ENCODE data around the gene CD81. TPM values are rescaled to one million over a fixed set of nuclear protein-coding genes. Genes with fewer than 3 reads are reported as not detected.

The CD81 gene
- total RNA-seq, 1 donor from 2014 or later = 441 TPM

- H3K4me3 Mint-ChIP-seq (ENCODE audit: unreplicated experiment) = no peak overlapping the region
- no peak for TF ChIP-seq CTCF (IDR thresholded peaks at IDR 0.05)
- H3K27me3 Mint-ChIP-seq (ENCODE audit: low read depth) = no peaks in the 10 kb centered on the region
- no peaks in the 10 kb centered on the region for H3K4me1 Mint-ChIP-seq (ENCODE audit: low read depth)
- no peaks in the 10 kb centered on the region for H3K36me3 Mint-ChIP-seq (ENCODE audit: low read depth)
- no peaks in the 10 kb centered on the region for H3K9me3 Mint-ChIP-seq (ENCODE audit: low read depth)
- no peak for DNase-seq (ENCODE audit: low spot score)
- H3K27ac Mint-ChIP-seq (ENCODE audit: unreplicated experiment) = no peak overlapping the region
These were observed 38.1 kb downstream of the CD81 start for GRCh38 chr11:2415171-2415570.

DNA sequence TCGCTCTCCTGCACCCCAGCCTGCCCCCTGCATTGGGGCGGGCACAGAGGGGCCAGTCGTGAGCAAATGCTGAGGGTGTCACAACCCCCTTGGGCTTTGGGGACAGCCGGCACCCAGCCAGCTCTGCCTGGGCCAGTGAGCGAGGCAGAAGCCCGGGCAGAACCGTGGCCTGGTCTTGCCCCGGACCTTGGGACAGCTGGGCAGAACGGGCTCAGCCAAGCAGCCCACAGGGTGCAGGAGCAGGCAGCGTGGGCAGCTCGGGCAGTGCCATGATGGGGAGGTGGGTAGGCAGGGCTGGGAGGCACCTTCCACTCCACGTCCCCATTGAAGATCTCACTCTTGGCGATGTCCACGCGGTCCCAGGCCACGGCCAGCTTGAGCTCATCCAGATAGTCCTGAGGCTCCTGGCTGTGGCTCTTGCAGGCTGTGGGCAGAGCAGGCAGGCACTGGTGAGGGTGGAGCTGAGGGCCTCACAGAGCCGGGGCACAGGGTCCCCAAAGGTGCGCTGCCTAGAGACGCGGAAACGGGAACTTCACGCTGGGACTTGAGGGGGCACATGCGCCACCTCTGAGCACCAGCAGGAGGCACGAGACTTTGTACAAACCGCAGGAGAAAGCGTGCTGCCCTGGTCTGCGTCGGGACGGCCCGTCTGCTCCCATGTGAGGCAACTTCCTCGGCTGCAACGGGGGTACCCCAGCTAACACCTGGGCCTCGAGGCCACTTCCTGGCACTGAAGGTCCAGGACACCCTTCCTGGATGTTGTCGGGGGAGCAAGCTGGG lies 38.7 kb downstream of the CD81 start:
- Mint-ChIP-seq H3K4me3 (ENCODE audit: unreplicated experiment) (no peak overlapping the region), H3K27ac (ENCODE audit: unreplicated experiment) (no peak overlapping the region), H3K4me1 (ENCODE audit: low read depth) (no peaks in the 10 kb centered on the region), H3K9me3 (ENCODE audit: low read depth) (no peaks in the 10 kb centered on the region), H3K36me3 (ENCODE audit: low read depth) (no peaks in the 10 kb centered on the region), H3K27me3 (ENCODE audit: low read depth) (no peaks in the 10 kb centered on the region)
- no peak for TF ChIP-seq CTCF (IDR thresholded peaks at IDR 0.05)
- no peak for DNase-seq (ENCODE audit: low spot score)

- H3K4me3 Mint-ChIP-seq (ENCODE audit: unreplicated experiment) = no peak overlapping the region
- H3K36me3 Mint-ChIP-seq (ENCODE audit: low read depth) = no peaks in the 10 kb centered on the region
- H3K9me3 Mint-ChIP-seq (ENCODE audit: low read depth) = no peaks in the 10 kb centered on the region
- H3K27me3 Mint-ChIP-seq (ENCODE audit: low read depth) = no peaks in the 10 kb centered on the region
- no peak for TF ChIP-seq CTCF (IDR thresholded peaks at IDR 0.05)
- no peak overlapping the region for H3K27ac Mint-ChIP-seq (ENCODE audit: unreplicated experiment)
- H3K4me1 Mint-ChIP-seq (ENCODE audit: low read depth) = no peaks in the 10 kb centered on the region
- DNase-seq (ENCODE audit: low spot score) = no peak
These were observed 39.7 kb downstream of the CD81 start for GRCh38 chr11:2416765-2417164.

DNA sequence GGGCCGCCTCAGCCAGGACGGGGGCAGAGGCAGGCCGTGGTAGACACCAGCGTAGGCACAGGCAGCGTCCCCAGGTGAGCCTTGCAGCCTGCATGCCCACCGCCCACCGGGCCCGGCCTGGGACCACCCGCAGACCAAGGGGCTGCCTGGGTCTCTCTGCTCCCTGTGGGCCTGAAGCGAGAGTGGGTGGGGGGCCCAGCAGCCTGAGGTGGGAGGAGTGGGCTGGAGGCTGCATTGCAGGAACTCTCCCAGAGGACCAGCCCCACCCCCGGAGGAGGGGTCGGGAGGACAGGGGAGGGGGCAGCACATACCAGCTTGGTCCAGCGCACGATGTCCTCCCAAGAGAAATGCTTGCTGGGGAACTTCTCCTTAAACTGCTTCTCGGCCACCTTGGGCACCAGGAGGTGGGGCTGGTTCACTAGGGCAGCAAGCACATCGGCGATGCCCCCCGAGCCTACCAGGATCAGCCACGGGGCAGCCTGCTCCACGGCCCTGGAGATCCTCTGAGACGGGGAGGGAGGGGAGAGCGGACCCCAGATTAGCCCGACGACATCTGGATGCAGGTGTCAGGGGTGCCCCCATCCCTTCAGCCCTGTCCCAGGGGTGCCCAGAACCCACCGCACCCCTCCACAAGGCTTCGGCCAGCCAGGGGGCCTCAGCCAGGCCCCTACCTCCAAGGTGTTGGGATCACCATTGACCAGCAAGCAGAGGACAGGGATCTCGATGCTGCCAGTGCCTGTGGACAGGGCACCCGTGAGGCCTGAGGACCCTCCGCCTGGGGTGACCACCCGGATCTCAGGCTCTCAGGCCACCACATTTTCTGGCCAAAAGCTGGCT lies 41.0 kb downstream of the CD81 start:
- Mint-ChIP-seq H3K27me3 (ENCODE audit: low read depth) (no peaks in the 10 kb centered on the region), H3K4me1 (ENCODE audit: low read depth) (no peaks in the 10 kb centered on the region), H3K4me3 (ENCODE audit: unreplicated experiment) (no peak overlapping the region), H3K9me3 (ENCODE audit: low read depth) (no peaks in the 10 kb centered on the region), H3K27ac (ENCODE audit: unreplicated experiment) (no peak overlapping the region), H3K36me3 (ENCODE audit: low read depth) (no peaks in the 10 kb centered on the region)
- DNase-seq (ENCODE audit: low spot score) = no peak
- TF ChIP-seq CTCF (IDR thresholded peaks at IDR 0.05) = no peak

GRCh38 chr11:2418693-2419360 lies 41.7 kb downstream of the CD81 start:
- DNase-seq (ENCODE audit: low spot score) = no peak
- Mint-ChIP-seq H3K27ac (ENCODE audit: unreplicated experiment) (no peak overlapping the region), H3K4me1 (ENCODE audit: low read depth) (no peaks in the 10 kb centered on the region), H3K9me3 (ENCODE audit: low read depth) (no peaks in the 10 kb centered on the region), H3K27me3 (ENCODE audit: low read depth) (no peaks in the 10 kb centered on the region), H3K4me3 (ENCODE audit: unreplicated experiment) (no peak overlapping the region), H3K36me3 (ENCODE audit: low read depth) (no peaks in the 10 kb centered on the region)
- TF ChIP-seq CTCF (IDR thresholded peaks at IDR 0.05) = no peak

All from chondrocyte (in vitro differentiated cells).